Transverse colon (tissue), 4 donors: ENCODE results near the gene CD28. TPM values are rescaled to one million over a fixed set of nuclear protein-coding genes. Genes with fewer than 3 reads are reported as not detected.

ENCODE experiments used
- DNase-seq: peaks from one replicate; pipeline ENCODE4 v3.0.0-alpha.2; 2019
- H3K27ac ChIP-seq, 4 donors: fragments of 200-600 bp; sonication (generic); 2 replicates each; pipeline ENCODE4 v1.5.1; 2016 to 2018; ENCODE audit warnings: inconsistent platforms in 4 of 4
- H3K27me3 ChIP-seq: fragments of 200-600 bp; sonication (generic); 2 replicates; pipeline ENCODE4 v1.5.1; 2017; ENCODE audit warnings: inconsistent platforms
- H3K36me3 ChIP-seq, 4 donors: fragments of 200-600 bp; sonication (generic); 2 replicates each; pipeline ENCODE4 v1.5.1; 2017 to 2019; ENCODE audit warnings: inconsistent platforms in 4 of 4
- H3K4me1 ChIP-seq, 4 donors: fragments of 200-600 bp; sonication (generic); 2 replicates each; pipeline ENCODE4 v1.5.1; 2017 to 2020; ENCODE audit warnings: inconsistent platforms in 4 of 4
- H3K4me3 ChIP-seq, 4 donors: fragments of 200-600 bp; sonication (generic); 1 replicate in 1 of 4; 2 replicates in 3 of 4; pipeline versions ENCODE4 v1.5.1 to v1.6.1; 2017 to 2019; ENCODE audit warnings: inconsistent platforms in 4 of 4
- H3K9me3 ChIP-seq, 2 donors: fragments of 200-600 bp; sonication (generic); 2 replicates each; pipeline ENCODE4 v1.5.1; 2017 to 2019; ENCODE audit warnings: inconsistent platforms in 2 of 2
- CTCF ChIP-seq, 5 experiments: fragments of 200-600 bp in 3 of 5; fragments of 450-650 bp in 2 of 5; sonication (generic) in 3 of 5; IDR thresholded peaks; 1 replicate in 2 of 5; 2 replicates in 3 of 5; pipeline ENCODE4 v1.5.1; 2016 to 2017; ENCODE audit warnings: antibody characterized with exemption in 5 of 5, inconsistent platforms in 3 of 5, mild to moderate bottlenecking in 2 of 5, moderate library complexity in 1 of 5
- EP300 ChIP-seq: sonication (generic); formaldehyde crosslinking; IDR thresholded peaks from one replicate; pipeline ENCODE4 v1.6.1; 2017; ENCODE audit warnings: antibody characterized with exemption, low read depth
- POLR2A ChIP-seq: fragments of 450-650 bp; IDR thresholded peaks from one replicate; pipeline ENCODE4 v1.6.1; 2016; ENCODE audit warnings: antibody characterized with exemption, mild to moderate bottlenecking, moderate library complexity
- POLR2AphosphoS5 ChIP-seq, 3 donors: sonication (generic); formaldehyde crosslinking; IDR thresholded peaks; one replicate each; pipeline ENCODE4 v1.6.1; 2016; ENCODE audit warnings: antibody characterized with exemption in 3 of 3
- whole genome bisulfite sequencing, 2 donors: methylation state at CpG; one replicate each; pipeline ENCODE4 v1.1.5; 2018; ENCODE audit warnings: low coverage in 1 of 2; 5-methylcytosine and 5-hydroxymethylcytosine counted together
- in situ Hi-C, 4 donors: fragments of 200-750 bp; cut with MboI; loops; one replicate each; pipeline versions ENCODE4 v1.15.0 to v1.15.1; 2017; ENCODE audit warnings: low sequenced_read_pairs in 3 of 4, low pct_ligation_motif_present in 1 of 4, low pct_unique_long_range_greater_than_20kb in 1 of 4
- intact Hi-C: fragments of 100-400 bp; cut with DNase I; formaldehyde crosslinking; loops from one replicate; pipeline ENCODE4 v1.15.1; 2023; ENCODE audit warnings: low total_unique reads
- total RNA-seq, 4 donors: library from RNA; depleted of rRNA; stranded (reverse); fragments of >200 nt; gene quantifications; one replicate each; pipeline ENCODE4 v1.1.0, GENCODE V29; 2016

The CD28 gene
- total RNA-seq, 4 donors from 2014 or later = 0.68 to 2.4 (median 1.5) TPM; not detected in 1

GRCh38 chr2:203759690-203760365 is 53.4 kb downstream of the CD28 start:
- DNase-seq = no peak
- Histone ChIP-seq H3K27me3 (no peaks in the 10 kb centered on the region), H3K36me3 (no peaks in the 10 kb centered on the region), H3K27ac (no peak overlapping the region), H3K4me1 (no peaks in the 10 kb centered on the region), H3K9me3 (peaks cover 15 to 16% of the 10 kb centered on the region in 2 donors), H3K4me3 (no peak overlapping the region)
- no peak for TF ChIP-seq CTCF (IDR thresholded peaks at IDR 0.05)
- no peak for TF ChIP-seq POLR2A
- no peak for TF ChIP-seq EP300
- no peak for TF ChIP-seq POLR2AphosphoS5 (IDR thresholded peaks at IDR 0.05)
- intact Hi-C loops (no loop called here), in situ Hi-C loops (no loop called here)
- WGBS, 2 donors = 93% methylated on average over 4 of the region's 4 CpGs; no CpG with 5 or more reads in 1 of the 2 donors

- in situ Hi-C loops (no loop called here), intact Hi-C loops (no loop called here)
- peaks cover 5% of the 10 kb centered on the region in 2 donors for H3K9me3 ChIP-seq
- H3K27ac ChIP-seq = no peak overlapping the region
- no peaks in the 10 kb centered on the region for H3K4me1 ChIP-seq
- no peak for DNase-seq
- H3K4me3 ChIP-seq = no peak overlapping the region
- no peak for TF ChIP-seq POLR2AphosphoS5 (IDR thresholded peaks at IDR 0.05)
- H3K36me3 ChIP-seq = no peaks in the 10 kb centered on the region
- 89% methylated on average over 1 of the region's 1 CpG; no CpG with 5 or more reads in 1 of the 2 donors for WGBS, 2 donors
- H3K27me3 ChIP-seq = no peaks in the 10 kb centered on the region
These were observed 54.7 kb downstream of the CD28 start for GRCh38 chr2:203761121-203761520.

- WGBS, 2 donors = 78 to 92% methylated on average over 1 of the region's 1 CpG
- Histone ChIP-seq H3K36me3 (no peaks in the 10 kb centered on the region), H3K4me3 (no peak overlapping the region), H3K9me3 (no peaks in the 10 kb centered on the region), H3K4me1 (no peaks in the 10 kb centered on the region), H3K27ac (no peak overlapping the region), H3K27me3 (no peaks in the 10 kb centered on the region)
- in situ Hi-C loops = no loop called here
- DNase-seq = no peak
- no peak for TF ChIP-seq POLR2AphosphoS5 (IDR thresholded peaks at IDR 0.05)
- no peak for TF ChIP-seq EP300
- TF ChIP-seq POLR2A = no peak
- no peak for TF ChIP-seq CTCF (IDR thresholded peaks at IDR 0.05)
- intact Hi-C loops = no loop called here
These were observed 57.0 kb downstream of the CD28 start for GRCh38 chr2:203763241-203763937.

- intact Hi-C loops = no loop called here
- Histone ChIP-seq H3K27me3 (no peaks in the 10 kb centered on the region), H3K4me1 (no peaks in the 10 kb centered on the region), H3K36me3 (no peaks in the 10 kb centered on the region), H3K27ac (no peak overlapping the region), H3K9me3 (no peaks in the 10 kb centered on the region), H3K4me3 (no peak overlapping the region)
- TF ChIP-seq EP300 = no peak
- no peak for TF ChIP-seq POLR2AphosphoS5 (IDR thresholded peaks at IDR 0.05)
- no peak for TF ChIP-seq CTCF (IDR thresholded peaks at IDR 0.05)
- no peak for TF ChIP-seq POLR2A
- DNase-seq = no peak
- in situ Hi-C loops = no loop called here
- 71 to 76% methylated on average over 2 to 10 of the region's 10 CpGs for WGBS, 2 donors
These were observed 57.7 kb downstream of the CD28 start for GRCh38 chr2:203763938-203764664.
